Skeletal muscle tissue (tissue), 4 donors: Measurements from ENCODE around the gene EMILIN2. TPM values are rescaled to one million over a fixed set of nuclear protein-coding genes. Genes with fewer than 3 reads are reported as not detected.

Experiments used
- H3K27ac ChIP-seq: one replicate; pipeline ENCODE4 v1.7.0; 2013; ENCODE audit warnings: mild to moderate bottlenecking, low read depth, low read length, inconsistent platforms
- H3K27me3 ChIP-seq, 3 donors: one replicate each; pipeline ENCODE4 v1.7.0; 2013; ENCODE audit warnings: low read length in 3 of 3; ENCODE audit not compliant: control insufficient read depth in 3 of 3, insufficient read depth in 3 of 3
- H3K36me3 ChIP-seq, 3 donors: one replicate each; pipeline ENCODE4 v1.7.0; 2013; ENCODE audit warnings: low read length in 3 of 3; ENCODE audit not compliant: control insufficient read depth in 3 of 3, insufficient read depth in 3 of 3
- H3K4me1 ChIP-seq, 3 donors: one replicate each; pipeline ENCODE4 v1.7.0; 2013; ENCODE audit warnings: low read length in 3 of 3, mild to moderate bottlenecking in 3 of 3; ENCODE audit not compliant: control insufficient read depth in 3 of 3, insufficient read depth in 3 of 3
- H3K4me3 ChIP-seq, 3 donors: one replicate each; pipeline ENCODE4 v1.7.0; 2013; ENCODE audit warnings: low read length in 3 of 3
- H3K9ac ChIP-seq, 3 donors: one replicate each; pipeline ENCODE4 v1.7.0; 2013; ENCODE audit warnings: low read length in 3 of 3, mild to moderate bottlenecking in 3 of 3, moderate library complexity in 2 of 3, low read depth in 1 of 3
- H3K9me3 ChIP-seq, 3 donors: one replicate each; pipeline ENCODE4 v1.7.0; 2013; ENCODE audit warnings: low read length in 3 of 3; ENCODE audit not compliant: control insufficient read depth in 3 of 3
- total RNA-seq: library from RNA; depleted of rRNA; stranded (reverse); fragments of >200 nt; gene quantifications from one replicate; pipeline ENCODE4 v1.2.3, GENCODE V29; 2014
- donor health status: Osteomylitis.

EMILIN2 gene
- total RNA-seq, 1 donor from 2014 or later = 23.0 TPM

DNA sequence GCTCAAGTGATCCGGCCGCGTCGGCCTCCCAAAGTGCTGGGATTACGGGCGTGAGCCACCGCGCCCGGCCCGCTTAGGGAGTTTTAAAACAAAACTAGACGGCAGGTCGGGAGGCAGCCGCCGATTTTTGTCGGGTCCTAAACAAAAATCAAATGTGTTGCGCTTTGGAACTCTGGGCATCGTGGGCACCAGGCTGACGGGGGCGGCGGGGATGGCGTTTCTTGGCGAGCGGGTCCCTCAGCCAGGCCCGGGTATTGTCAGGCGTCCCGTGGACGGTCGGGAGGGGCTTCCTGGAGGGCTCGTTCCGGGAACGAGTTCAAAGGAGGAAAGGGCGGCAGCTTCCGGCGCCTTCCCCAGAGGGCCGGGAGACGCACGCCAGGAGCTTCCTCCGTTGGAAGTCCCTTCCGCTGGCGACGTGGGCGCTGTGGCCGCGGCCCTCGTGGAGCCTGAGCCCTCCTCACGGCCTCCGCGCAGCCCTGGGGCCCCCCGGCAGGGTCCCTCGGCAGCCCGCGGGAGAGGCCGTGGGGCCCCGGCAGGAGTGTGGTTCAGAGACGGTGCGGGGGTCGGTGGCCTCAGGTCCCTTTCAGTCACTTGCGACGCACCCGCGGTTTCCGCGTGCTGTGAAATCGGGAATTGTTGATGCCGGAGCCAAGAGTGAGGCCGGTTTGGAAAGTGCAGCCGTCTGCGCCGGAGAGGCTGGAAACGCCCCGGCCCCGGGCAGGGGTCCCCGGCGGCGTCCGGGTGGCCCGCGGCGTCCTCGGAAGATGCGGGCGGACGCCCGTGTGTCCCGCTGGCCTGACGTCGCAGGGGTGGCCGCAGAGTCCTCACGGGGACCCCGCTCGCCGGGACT is 59.3 kb downstream of the EMILIN2 start:
- peak overlapping the region; percentile 38 to 49 (median 41) for H3K4me3 ChIP-seq
- H3K9ac ChIP-seq = peak overlapping the region; percentile 20 to 53 (median 40)
- peaks cover 0 to 3% (median 0%) of the 10 kb centered on the region in 3 donors for H3K36me3 ChIP-seq
- H3K27me3 ChIP-seq = peaks cover 25 to 50% (median 35%) of the 10 kb centered on the region in 3 donors
- no peaks in the 10 kb centered on the region for H3K9me3 ChIP-seq
- H3K27ac ChIP-seq = peak overlapping the region; percentile 30
- H3K4me1 ChIP-seq = peaks cover 10 to 17% (median 14%) of the 10 kb centered on the region in 3 donors

DNA sequence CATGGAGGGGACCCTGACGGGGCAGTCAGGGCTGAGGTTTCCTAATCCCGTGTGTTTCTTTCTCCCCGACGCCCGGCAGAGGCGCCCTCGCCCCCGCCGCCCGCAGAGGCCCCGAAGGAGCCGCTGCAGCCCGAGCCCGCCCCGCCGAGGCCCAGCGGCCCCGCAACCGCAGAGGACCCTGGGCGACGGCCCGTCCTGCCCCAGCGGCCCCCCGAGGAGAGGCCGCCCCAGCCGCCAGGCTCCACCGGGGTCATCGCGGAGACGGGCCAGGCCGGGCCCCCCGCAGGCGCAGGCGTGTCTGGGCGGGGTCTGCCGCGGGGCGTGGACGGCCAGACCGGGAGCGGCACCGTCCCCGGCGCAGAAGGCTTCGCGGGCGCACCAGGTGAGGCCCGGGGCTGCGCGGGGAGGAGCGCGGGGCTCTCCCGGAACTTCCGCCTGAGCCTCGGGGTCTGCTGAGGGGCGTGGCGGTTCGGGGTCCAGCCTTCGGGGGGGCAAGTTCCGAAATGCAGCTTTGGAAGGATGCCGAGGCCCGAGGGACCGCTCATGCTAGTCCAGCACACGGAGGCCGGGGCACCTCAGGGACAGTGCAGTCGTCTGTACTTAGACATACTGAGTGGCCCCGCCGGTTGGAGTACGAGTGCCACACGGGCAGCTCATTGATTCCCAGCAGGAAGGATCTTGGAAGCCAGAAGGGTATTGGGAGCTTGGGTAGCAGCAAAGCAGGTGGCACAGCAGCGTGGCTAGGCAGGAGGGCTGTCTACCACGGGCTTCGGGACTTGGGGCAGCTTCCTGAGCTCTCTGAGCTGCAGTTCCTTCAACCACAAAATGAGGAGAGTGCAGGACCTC is 60.1 kb downstream of the EMILIN2 start:
- Histone ChIP-seq H3K4me1 (peaks cover 10 to 16% (median 13%) of the 10 kb centered on the region in 3 donors), H3K9ac (peak overlapping the region in 2 of 3 donors; percentile 40 to 53), H3K4me3 (peak overlapping the region; percentile 38 to 49 (median 49)), H3K9me3 (no peaks in the 10 kb centered on the region), H3K36me3 (peaks cover 0 to 3% (median 0%) of the 10 kb centered on the region in 3 donors), H3K27ac (peak overlapping the region; percentile 1), H3K27me3 (peaks cover 25 to 55% (median 35%) of the 10 kb centered on the region in 3 donors)

DNA sequence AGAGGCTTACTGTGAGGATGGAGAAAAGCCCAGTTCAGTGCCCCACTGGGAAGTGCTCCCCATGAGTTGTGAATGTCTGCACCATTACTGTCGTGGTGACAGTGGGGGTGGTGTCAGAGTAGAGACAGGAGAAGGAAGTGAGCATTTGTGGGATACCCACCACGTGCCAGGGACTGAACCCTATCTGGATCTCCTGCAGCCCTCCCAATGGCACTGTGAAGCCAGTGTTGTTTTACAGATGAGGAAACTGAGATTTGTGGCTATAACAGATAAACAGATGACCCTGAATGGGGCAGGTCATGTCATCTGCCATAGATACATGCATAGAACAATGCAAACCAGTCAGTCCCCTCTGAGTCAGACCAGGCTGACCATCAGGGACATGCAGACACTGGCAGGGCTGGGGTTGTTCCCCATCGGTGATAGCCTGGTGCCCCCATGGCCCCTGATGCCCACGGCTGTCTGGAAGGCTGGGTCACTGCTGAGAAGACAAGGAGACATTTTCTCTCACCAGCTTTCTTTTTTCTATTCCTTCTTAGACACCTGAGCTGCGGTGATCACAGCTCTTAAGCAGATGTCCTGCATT is 60.8 kb downstream of the EMILIN2 start:
- Histone ChIP-seq H3K4me3 (peak overlapping the region in 2 of 3 donors; percentile 38 to 49), H3K4me1 (peaks cover 8 to 10% (median 8%) of the 10 kb centered on the region in 3 donors)

DNA sequence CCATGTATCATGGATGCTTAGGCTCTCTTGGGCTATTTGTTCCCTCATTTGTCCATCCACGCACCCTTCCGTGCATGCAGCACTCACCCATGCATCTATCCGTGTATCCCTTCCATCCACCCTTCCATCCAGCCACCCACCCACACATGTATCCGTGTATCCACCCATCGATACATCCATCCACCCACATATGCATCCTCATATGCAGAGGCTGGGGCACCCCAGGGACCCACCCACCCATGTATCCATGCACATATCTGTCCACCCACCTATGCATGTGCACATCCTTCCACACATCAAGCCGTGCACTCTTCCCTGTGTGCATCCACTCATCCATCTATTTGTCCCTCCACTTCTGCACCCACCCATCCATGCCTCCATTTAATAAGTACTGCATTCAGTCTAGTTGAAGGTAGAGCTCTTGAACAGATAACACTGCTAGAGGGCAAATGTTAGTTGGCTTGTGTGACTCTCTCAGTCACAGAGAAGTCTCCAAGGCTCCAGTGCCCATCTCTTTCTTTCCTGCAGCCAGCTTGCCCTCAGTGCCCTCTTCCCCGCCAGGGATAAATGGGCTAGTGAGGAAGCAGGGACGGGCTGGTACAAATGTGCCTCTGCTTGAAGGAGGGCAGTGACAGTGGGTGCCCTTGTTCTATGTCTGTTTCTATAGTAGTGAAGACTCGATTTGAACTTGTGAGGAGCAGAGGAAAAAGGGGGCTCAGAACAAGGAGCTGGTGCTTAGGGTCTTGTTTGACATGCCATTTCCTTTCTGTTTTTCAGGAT is 61.5 kb downstream of the EMILIN2 start:
- peaks cover 0 to 3% (median 0%) of the 10 kb centered on the region in 3 donors for H3K36me3 ChIP-seq
- H3K27me3 ChIP-seq = peaks cover 25 to 59% (median 35%) of the 10 kb centered on the region in 3 donors
- H3K9me3 ChIP-seq = no peaks in the 10 kb centered on the region
- H3K4me1 ChIP-seq = peaks cover 10 to 12% (median 11%) of the 10 kb centered on the region in 3 donors
- no peak overlapping the region for H3K4me3 ChIP-seq
- no peak overlapping the region for H3K27ac ChIP-seq
- no peak overlapping the region for H3K9ac ChIP-seq

More for the DNA sequence above, 60.8 kb downstream of the EMILIN2 start:
- Histone ChIP-seq H3K27ac (peak overlapping the region; percentile 1), H3K27me3 (peaks cover 25 to 55% (median 35%) of the 10 kb centered on the region in 3 donors), H3K36me3 (peaks cover 0 to 3% (median 0%) of the 10 kb centered on the region in 3 donors), H3K9me3 (no peaks in the 10 kb centered on the region), H3K9ac (no peak overlapping the region)

DNA sequence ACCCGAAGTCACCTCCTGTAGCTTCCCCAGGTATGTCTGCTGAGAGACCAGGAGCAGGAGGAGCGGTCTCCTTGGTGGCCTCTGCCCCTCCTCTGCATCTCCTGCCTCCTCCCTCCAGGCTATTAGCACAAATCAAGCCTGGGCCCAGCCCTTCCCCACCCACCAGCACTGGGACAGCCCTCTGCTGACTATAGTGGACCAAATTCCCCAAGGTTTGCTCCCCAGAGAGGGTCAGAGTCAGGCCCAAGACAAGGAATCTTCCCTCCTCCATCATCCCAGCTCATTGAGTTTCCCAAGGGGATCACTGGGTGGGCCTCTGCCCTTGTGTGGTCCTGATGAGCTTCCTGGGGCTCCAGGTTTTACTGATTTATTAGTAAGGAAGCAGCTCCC is 62.1 kb downstream of the EMILIN2 start:
- Histone ChIP-seq H3K9me3 (no peaks in the 10 kb centered on the region), H3K27me3 (peaks cover 25 to 59% (median 35%) of the 10 kb centered on the region in 3 donors), H3K9ac (no peak overlapping the region), H3K4me1 (peaks cover 13 to 16% (median 13%) of the 10 kb centered on the region in 3 donors), H3K36me3 (peaks cover 0 to 6% (median 0%) of the 10 kb centered on the region in 3 donors), H3K27ac (no peak overlapping the region), H3K4me3 (no peak overlapping the region)

DNA sequence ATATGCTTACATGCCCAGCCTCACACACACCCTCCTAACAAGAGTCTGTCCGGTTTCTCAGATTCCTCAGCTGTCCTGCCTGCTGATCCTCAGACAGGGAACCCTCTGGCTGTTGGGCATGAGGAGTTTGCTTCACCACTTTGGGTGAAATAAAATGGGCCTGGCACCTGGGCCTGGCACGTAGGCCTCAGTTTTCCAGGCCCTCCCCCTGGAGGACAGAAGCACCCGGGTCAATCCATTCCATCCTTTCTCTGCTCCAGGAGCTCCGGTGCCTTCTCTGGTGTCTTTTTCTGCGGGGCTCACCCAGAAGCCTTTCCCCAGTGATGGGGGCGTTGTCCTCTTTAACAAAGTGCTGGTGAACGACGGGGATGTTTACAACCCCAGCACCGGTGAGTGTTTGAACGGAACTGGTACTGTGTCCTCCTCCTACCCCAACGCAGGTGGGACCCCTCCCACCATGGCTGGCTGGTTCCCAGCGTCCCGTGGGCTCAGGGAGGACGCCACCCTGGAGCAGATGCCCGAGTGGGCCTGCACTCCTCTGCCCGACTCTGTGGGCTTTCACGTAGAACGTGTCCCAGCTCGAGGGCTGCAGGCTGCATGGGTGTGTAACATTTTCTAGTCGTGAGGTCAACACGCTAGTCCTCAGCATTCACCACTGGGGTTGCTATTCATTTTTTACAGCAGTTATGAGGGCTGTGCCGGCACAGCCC is 62.8 kb downstream of the EMILIN2 start:
- Histone ChIP-seq H3K9me3 (no peaks in the 10 kb centered on the region), H3K4me3 (no peak overlapping the region), H3K9ac (no peak overlapping the region), H3K27me3 (peaks cover 25 to 59% (median 35%) of the 10 kb centered on the region in 3 donors), H3K36me3 (peaks cover 0 to 6% (median 3%) of the 10 kb centered on the region in 3 donors), H3K4me1 (peaks cover 13 to 16% (median 16%) of the 10 kb centered on the region in 3 donors), H3K27ac (no peak overlapping the region)

DNA sequence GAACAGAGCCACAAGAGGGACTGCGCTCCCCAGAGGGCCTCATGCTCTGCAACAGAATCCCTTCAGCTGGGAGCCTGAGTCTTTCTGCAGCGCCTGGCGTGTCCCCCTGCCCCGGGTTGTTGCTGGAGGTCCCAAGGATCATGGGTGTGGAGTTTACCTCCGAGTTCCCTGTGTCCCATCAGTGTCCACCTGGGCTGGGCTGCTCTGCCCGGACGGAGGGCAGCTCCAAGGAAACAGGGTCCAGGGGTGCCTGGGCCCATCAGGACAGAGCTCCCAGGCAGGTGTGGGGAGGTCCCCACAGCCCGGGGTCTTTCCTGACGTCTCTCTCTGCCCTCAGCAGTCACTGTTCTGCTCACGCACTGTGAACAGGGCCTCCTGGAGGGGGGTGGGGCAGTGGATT is 63.5 kb downstream of the EMILIN2 start:
- Histone ChIP-seq H3K27ac (no peak overlapping the region), H3K9me3 (no peaks in the 10 kb centered on the region), H3K9ac (no peak overlapping the region), H3K4me3 (no peak overlapping the region), H3K4me1 (peaks cover 13 to 20% (median 16%) of the 10 kb centered on the region in 3 donors), H3K36me3 (peaks cover 0 to 6% (median 3%) of the 10 kb centered on the region in 3 donors), H3K27me3 (peaks cover 25 to 59% (median 35%) of the 10 kb centered on the region in 3 donors)

DNA sequence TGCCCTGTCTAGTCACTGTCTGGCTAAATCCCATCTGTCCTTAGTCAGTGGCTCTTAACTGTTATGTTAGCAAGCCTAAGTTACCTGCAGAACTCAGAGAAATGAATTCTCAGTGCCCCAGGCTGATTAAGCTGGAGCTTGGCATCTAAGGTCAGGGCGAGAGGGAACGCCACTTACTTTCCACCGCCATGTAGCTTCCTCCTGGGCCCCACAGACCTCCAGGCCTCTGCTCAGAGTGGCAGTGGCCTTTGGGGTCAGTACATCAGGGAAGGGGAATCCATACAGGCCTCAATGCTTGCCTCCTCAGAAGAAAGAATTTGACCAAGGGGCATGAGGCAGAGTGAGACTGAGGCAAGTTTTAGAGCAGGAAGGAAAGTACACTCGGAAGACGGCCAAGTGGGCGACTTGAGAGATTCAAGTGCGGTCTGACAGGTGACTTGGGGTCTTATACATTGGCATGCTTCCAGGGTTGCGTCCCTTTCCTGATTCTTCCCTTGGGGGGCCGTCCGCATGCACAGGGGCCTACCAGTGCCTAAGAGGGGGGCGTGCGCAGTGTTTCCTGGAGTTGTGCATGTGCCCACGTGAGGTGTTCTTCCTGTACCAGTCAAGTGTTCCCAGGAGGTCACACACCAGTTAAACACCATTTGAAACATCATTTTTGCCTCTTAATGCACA is 64.1 kb downstream of the EMILIN2 start:
- H3K9me3 ChIP-seq = no peaks in the 10 kb centered on the region
- peaks cover 13 to 18% (median 16%) of the 10 kb centered on the region in 3 donors for H3K4me1 ChIP-seq
- H3K27me3 ChIP-seq = peaks cover 25 to 57% (median 30%) of the 10 kb centered on the region in 3 donors
- H3K27ac ChIP-seq = no peak overlapping the region
- H3K4me3 ChIP-seq = no peak overlapping the region
- H3K36me3 ChIP-seq = peaks cover 0 to 6% (median 3%) of the 10 kb centered on the region in 3 donors
- no peak overlapping the region for H3K9ac ChIP-seq
